Measurements from ENCODE around the gene GPC6.
"Not testable (repeated sequence)": the region's sequence is repeated elsewhere in the genome, so short reads cannot be mapped to it uniquely, and the experiment has no call there.

GPC6 gene

DNA sequence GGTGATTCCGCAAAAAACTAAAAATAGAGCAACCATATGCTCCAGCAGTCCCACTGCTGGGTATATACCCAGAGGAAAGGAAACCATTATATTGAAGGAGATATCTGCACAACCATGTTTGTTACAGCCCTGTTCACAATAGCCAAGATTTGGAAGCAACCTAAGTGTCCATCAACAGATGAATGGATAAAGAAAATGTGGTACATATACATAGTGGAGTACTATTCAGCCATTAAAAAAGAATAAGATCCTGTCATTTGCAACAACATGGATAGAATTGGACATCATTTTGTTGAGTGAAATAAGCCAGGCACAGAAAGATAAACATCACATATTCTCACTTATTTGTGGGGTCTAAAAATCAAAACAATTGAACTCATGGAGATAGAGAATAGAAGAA is 97.3 kb downstream of the GPC6 start:
- DNase-seq (ENCODE audit: low read depth) = not testable (repeated sequence)

DNA sequence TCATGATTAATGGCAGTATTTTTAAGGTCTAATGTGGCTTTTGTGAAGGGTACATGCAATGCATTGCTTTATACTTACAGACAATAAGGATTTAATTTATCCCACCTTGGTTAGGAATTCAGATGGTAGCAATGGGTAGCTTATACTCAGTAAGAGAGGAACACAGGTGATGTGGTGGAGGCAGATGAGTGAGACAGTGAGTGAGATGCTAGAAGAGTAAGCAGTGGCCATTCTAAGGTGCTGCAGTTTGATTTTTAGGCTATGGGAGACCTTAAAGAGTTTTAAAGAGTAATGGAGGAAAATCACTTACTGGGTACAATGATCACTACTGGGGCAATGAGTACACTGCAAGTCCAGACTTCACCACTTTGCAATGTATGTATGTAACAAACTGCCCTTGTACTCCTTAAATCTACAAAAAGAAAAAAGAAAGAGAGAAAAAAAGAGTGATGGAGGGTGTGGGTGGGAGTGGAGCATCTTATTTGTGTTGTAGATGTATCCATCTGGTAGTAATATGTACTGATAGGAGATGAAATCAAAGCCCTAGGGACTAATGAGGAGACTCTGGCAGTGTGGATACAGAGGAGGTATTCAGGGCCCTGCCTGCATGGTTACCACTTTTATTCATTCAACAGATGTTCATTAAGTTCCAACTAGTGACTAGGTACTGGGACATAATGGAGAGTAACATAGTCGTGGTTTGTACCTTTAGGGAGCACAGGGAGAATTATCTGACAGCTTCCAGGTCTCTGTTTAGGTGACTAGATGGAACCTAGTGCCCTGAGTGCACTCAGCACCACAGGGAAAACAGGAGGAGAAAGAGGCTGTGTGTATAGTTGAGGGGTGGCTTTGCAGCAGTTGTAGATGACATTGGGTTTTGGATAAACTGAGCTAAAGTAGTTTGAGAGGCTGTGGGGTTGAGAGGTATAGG is 99.0 kb downstream of the GPC6 start:
- DNase-seq (ENCODE audit: low read depth) = no peak

DNA sequence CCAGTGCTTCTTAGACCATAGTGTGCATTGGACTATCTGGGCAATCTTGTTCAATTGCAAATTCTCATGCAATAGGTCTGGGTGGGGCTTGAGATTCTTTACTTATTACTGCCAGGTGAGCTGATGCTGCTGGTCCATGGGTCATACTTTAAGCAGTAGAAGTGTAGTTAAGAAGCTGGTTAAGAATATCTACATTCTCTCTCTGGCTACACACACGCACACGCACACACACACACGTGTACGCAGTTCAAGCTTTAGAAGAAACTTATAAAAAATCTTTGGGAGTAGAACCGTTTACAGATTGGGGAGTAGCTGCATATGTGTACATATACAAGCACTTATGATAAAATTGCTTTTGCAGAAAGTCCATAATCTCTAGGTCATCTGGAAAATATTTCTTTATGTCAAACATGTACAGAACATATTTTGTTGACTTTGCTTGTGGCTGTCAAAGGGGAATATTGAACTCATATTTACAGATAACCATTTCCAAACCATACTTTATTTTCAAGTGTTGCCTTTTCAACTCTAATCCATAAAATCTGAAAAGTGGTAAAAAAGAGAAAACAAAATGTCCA is 99.7 kb downstream of the GPC6 start:
- DNase-seq (ENCODE audit: low read depth) = no peak

DNA sequence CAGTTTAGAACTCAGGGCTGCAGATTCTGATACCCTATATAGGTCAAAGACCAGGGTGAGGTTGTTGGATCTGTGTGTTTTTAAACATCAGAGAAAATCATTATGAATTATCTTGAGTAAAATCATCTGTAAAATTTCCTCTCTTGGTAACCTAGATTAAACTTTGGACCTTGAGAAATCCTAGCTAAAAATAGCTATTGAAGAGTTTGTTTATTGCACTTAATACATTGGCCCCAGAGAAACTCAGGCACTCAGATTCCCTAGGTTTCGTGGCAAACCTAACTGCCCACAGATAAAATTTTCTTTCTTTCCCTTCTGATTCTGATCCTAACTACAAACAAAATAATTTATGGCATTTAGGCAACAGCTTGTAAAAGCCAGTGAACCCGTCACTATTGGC is 102.3 kb downstream of the GPC6 start:
- no peak for DNase-seq (ENCODE audit: low read depth)

GRCh38 chr13:93336728-93337127 is 110.1 kb downstream of the GPC6 start:
- no peak for DNase-seq (ENCODE audit: low read depth)

DNA sequence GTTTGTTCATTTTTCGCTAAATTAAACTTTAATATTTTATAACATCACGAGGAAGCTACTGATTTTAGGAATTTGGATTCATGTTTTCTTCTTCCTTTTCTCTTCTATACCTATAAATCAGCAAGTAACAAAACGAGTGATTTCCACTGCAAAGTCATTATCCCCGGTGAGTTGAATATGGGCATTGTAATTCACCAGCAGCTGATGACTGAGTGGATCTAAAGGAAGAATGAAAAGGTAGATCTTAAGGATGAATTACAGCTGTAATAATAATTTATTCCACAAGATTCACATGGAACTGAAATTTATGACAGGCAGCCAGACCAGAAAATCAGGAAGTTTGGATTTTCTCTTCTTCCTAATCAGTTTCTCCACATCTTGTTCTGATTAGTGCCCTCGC is 111.4 kb downstream of the GPC6 start:
- no peak for DNase-seq (ENCODE audit: low read depth)

- DNase-seq (ENCODE audit: low read depth) = no peak
These were observed 112.3 kb downstream of the GPC6 start for GRCh38 chr13:93338906-93339305.

- no peak for DNase-seq (ENCODE audit: low read depth)
These were observed 112.9 kb downstream of the GPC6 start for GRCh38 chr13:93339550-93339949.

DNA sequence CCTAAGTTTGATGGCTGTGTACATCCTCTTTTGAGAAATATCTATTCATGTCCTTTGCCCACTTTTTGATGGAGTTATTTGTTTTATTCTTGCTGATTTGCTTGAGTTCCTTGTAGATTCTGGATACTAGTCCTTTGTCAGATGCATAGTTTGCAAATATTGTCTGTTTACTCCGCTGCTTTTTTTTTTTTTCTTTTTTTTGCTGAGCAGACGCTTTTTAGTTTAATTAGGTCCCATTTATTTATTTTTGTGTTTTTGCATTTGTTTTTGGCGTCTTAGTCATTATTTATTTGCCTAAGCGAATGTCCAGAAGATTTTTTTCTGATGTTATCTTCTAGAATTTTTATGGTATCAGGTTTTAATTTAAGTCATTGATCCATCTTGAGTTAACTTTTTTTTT is 114.9 kb downstream of the GPC6 start:
- DNase-seq (ENCODE audit: low read depth) = no peak

DNA sequence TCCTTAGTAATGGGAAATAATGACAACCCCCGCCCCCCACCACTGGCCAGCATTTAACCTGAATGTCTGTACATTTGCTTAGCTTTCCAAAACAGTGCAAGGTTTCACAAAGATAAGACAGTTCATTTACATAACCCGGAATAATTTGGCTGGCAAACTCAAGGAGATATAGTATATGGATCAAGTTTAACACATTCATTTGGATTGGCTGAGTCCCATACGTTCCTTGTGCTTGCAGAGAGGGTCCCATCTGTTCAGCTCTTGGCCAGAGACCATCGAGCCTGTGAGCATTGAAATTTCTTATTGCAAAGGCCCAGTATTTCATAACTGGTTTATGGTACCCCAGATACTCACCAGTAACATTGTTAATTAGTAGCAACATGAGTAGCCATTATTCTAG is 116.5 kb downstream of the GPC6 start:
- no peak for DNase-seq (ENCODE audit: low read depth)

DNA sequence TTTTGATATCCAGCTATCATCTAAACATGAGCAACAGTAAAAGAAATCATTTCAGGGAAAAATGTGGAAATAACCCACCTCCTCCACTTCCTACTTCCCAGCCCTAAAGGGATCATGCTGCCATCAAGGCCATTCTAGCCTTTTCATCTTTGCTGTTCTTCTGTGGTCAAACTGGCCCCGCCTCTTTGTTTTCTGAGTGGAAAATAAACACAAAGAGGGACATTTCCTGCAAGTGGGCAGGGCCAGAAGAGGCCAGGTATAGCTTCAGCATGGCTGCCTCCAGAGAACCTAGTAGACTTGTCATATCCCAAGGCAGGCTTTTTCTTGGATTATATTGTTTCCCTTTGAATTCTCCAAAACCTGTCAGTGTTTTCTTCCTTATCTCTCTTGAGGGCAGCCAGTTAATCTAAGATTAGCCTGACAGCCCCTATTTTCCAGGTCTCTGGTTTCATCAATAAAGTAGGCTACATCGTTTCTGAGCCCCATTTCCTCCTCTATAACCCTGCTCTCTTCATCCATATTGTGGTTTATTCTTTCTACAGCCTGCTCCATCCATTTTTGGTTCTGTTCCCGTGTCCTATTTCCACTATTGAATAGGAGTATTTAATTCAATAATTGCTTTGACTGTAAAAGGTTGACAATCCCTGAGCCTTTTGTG is 117.6 kb downstream of the GPC6 start:
- DNase-seq (ENCODE audit: low read depth) = no peak

DNA sequence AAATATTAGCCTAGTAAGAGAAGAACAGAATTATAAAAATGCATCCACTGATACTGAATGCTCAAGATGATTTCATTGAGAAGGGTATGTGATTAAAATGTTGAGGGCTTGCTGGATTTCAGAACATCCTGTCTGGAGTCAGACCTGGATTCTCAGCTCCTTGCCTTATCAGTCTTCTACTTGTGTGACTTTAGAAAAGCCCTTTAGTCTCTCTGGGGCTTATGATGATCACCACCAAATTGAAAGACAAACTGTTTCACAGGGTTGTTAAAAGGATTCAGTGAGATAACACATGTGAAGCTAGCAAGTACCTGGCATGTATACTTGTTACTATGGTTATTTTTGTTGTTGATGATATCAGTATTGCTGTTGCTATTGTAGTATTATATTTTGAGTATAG is 118.4 kb downstream of the GPC6 start:
- no peak for DNase-seq (ENCODE audit: low read depth)

- DNase-seq (ENCODE audit: low read depth) = no peak
These were observed 119.2 kb downstream of the GPC6 start for GRCh38 chr13:93345770-93346169.

DNA sequence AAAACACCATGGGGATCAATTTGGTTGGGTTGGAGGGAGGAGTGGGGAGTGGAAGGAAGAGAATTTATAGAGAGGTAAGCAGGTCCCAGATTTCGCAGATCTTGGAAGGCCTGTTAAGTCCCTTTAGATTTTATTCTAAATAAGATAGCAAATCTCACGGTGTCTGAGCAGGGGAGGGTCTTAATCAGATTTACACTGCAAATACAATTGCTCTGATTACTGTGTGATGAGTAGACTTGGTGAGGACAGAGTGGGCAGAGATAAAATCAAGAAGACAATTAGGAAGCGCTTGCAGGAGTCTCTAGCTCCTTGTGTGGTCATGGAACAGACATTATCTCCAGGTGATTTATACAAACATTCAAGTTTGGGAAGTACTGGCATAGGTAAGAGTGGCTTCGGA is 126.0 kb downstream of the GPC6 start:
- DNase-seq (ENCODE audit: low read depth) = no peak

GRCh38 chr13:93355094-93355493 is 128.5 kb downstream of the GPC6 start:
- DNase-seq (ENCODE audit: low read depth) = no peak

GRCh38 chr13:93356469-93356868 is 129.9 kb downstream of the GPC6 start:
- no peak for DNase-seq (ENCODE audit: low read depth)

DNA sequence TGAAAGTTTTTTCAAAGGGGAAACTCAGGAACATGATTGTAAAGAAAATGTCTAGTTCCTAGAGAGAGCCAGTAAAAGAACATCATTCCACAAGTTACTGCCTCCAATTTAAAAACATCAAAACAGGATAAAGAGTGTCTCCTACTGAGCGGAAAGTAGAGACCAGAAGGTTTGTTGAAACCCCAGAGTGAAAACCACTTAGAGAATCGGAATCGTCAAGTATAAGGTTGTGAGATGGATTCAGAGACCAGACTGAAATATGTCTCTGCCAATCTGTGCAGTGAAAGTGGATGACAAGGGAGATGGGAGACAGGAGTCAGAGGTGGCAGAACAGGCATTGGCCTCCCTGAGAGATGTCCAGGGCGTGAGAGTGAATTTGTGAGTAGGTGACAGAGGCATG is 133.4 kb downstream of the GPC6 start:
- no peak for DNase-seq (ENCODE audit: low read depth)

GRCh38 chr13:93361703-93362102 is 135.1 kb downstream of the GPC6 start:
- no peak for DNase-seq (ENCODE audit: low read depth)

DNA sequence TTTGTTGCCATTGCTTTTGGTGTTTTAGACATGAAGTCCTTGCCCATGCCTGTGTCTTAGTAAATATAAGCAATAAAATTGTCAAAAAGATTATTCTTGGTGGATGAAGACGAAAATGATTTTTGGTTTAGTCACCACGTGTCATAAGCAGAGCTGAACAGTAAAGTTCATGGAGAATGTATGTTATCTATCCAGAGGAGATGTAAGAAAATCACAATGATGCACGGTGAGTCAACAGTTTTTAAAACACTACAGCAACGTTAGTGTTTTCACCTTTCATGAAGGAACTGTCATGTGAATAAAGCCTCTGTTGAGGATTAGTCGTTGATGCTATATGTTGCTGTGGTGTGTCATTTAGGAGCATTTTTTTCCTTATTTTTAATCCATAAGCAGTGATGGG is 137.6 kb downstream of the GPC6 start:
- DNase-seq (ENCODE audit: low read depth) = no peak

- DNase-seq (ENCODE audit: low read depth) = no peak
These were observed 141.7 kb downstream of the GPC6 start for GRCh38 chr13:93368296-93368695.

DNA sequence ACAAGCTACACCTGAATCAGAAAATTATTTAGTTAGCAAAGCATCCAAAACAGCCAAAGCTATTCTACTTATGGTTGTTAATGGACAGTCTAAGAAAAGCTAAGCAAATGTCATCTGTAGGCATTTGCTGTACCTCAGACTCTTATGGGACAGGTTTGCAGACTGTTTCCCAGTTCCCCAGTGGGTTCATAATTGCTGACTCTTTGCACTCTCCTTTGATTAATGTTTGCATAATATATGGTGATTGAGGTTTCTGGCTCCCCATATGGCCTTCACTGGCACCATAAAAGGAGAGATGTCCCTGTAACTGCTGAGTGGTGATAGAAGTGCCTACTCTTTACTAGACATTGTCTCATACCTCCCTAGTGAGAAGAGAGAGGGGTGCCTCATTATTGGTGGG is 142.1 kb downstream of the GPC6 start:
- DNase-seq (ENCODE audit: low read depth) = no peak

DNA sequence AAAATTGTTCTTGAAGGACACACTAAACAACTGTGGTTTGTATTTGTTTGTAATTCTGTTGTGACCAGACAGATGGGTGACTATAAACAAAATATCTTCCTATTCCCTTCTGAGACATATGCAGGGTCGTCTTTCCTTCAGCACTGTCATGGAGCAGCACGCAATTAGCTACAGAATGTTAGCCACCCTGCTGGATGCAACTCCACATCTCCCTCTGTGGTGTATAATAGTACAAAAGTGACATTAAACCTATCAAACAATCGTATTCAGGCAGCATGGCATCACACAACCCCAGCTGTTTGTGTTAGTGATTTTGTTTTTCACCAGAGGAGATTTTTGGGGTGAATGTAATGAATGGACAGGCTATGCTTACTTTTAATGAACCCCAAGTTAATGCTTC is 146.2 kb downstream of the GPC6 start:
- no peak for DNase-seq (ENCODE audit: low read depth)

GRCh38 chr13:93375491-93375890 is 148.9 kb downstream of the GPC6 start:
- no peak for DNase-seq (ENCODE audit: low read depth)
